ENCODE measurements around the gene AK4. TPM values are rescaled to one million over a fixed set of nuclear protein-coding genes. Genes with fewer than 3 reads are reported as not detected.

AK4 gene
- total RNA-seq, 1 donor from 2014 or later = 10.5 TPM

DNA sequence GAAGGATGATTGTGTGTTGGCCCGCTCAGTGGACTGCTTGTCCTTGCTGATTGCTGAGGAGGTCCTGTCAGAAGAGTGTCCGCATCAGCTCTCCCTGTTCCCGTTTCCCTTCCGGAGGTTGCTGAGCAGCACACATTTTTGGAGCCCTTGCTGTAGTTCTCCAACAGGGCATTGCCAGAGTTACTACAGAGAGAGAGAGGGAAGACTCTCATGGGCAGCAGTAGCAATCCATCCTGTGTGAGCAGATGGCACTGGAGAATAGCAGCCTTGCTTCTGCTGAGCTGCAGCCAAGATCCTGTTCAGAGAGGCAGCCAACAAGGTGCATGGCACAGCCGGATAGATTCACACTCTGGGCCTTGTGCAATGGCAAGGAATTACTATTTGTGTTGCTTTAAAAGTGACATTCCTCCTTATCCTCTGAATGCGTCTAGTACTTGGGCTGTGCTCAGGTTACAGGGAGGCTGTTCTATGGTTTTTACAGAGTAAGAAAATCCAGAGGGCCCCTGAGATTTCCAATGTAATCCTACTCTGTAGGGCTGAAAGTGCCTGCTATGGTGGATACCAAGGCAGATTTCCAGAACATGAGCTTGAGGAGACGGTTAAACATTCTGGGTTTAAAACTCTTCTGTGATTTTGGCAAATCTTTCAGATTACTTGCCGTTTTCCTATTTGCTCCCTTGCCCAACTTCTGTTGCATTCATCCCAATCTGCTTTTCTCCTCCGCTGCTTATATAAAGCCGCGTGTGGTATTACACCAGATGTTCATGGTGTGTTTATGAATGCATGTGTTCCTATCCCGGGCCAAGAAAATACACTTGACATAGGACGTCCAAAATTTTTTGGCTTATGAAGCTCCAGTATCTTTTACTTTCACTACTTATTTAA lies 27.4 kb downstream of the AK4 start:
- no peak for DNase-seq (ENCODE audit: low read depth, low spot score)
- H3K4me3 Mint-ChIP-seq = no peak overlapping the region
- H3K27me3 Mint-ChIP-seq (ENCODE audit: low read depth) = no peaks in the 10 kb centered on the region
- no peaks in the 10 kb centered on the region for H3K9me3 Mint-ChIP-seq
- H3K4me1 Mint-ChIP-seq = peaks cover 10% of the 10 kb centered on the region
- no peaks in the 10 kb centered on the region for H3K36me3 Mint-ChIP-seq (ENCODE audit: low read depth)
- no peak overlapping the region for H3K27ac Mint-ChIP-seq (ENCODE audit: unreplicated experiment)
- TF ChIP-seq, protein P1, sequence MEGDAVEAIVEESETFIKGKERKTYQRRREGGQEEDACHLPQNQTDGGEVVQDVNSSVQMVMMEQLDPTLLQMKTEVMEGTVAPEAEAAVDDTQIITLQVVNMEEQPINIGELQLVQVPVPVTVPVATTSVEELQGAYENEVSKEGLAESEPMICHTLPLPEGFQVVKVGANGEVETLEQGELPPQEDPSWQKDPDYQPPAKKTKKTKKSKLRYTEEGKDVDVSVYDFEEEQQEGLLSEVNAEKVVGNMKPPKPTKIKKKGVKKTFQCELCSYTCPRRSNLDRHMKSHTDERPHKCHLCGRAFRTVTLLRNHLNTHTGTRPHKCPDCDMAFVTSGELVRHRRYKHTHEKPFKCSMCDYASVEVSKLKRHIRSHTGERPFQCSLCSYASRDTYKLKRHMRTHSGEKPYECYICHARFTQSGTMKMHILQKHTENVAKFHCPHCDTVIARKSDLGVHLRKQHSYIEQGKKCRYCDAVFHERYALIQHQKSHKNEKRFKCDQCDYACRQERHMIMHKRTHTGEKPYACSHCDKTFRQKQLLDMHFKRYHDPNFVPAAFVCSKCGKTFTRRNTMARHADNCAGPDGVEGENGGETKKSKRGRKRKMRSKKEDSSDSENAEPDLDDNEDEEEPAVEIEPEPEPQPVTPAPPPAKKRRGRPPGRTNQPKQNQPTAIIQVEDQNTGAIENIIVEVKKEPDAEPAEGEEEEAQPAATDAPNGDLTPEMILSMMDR (conservative IDR thresholded peaks at IDR 0.05) = no peak

DNA sequence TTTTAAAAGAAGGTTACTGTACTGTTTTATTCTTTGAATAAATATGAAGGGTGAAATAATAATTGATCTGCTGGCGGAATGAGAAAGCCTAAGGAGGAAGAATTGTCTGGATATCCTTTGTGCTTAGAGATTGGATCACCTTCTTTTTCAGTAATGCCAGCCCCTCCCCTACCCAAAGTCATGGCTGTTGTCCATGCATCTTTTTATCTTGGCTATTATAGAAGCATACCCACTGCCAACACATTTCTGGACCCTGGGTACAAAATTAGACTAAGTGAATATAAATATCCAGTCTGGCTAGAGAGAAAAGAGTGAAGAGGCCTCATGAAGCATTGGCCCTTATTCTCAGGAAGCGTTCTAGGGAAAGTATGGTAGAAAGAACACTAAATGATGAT lies 28.1 kb downstream of the AK4 start:
- TF ChIP-seq, protein P1 (conservative IDR thresholded peaks at IDR 0.05) = no peak
- peaks cover 9% of the 10 kb centered on the region for H3K4me1 Mint-ChIP-seq

DNA sequence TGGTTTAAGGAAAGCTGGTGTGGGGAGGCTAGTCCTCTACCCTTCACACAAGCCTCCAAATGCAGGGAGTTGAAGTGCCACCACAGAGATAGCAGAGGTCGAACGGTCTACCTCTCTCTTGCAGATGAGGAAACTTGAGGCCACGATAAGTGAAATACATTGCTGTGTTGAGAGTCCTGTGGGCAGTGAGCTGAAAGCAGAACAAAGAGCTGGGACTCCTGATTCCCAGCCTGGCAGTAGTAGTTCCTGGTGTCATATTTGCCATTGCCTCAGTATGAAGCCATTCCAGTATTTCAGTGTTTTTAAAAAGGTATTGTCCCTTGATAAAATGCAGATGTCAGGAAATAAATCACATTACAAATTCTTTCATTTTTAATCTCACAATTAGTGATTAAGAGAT lies 28.6 kb downstream of the AK4 start:
- Mint-ChIP-seq H3K4me1 (peaks cover 9% of the 10 kb centered on the region), H3K27me3 (ENCODE audit: low read depth) (no peaks in the 10 kb centered on the region), H3K4me3 (no peak overlapping the region), H3K36me3 (ENCODE audit: low read depth) (no peaks in the 10 kb centered on the region), H3K27ac (ENCODE audit: unreplicated experiment) (no peak overlapping the region), H3K9me3 (no peaks in the 10 kb centered on the region)
- TF ChIP-seq, protein P1 (conservative IDR thresholded peaks at IDR 0.05) = no peak
- no peak for DNase-seq (ENCODE audit: low read depth, low spot score)

More for the DNA sequence above, 28.1 kb downstream of the AK4 start:
- no peaks in the 10 kb centered on the region for H3K27me3 Mint-ChIP-seq (ENCODE audit: low read depth)
- no peak overlapping the region for H3K27ac Mint-ChIP-seq (ENCODE audit: unreplicated experiment)
- H3K36me3 Mint-ChIP-seq (ENCODE audit: low read depth) = no peaks in the 10 kb centered on the region
- H3K9me3 Mint-ChIP-seq = no peaks in the 10 kb centered on the region
- no peak overlapping the region for H3K4me3 Mint-ChIP-seq
- DNase-seq (ENCODE audit: low read depth, low spot score) = no peak

DNA sequence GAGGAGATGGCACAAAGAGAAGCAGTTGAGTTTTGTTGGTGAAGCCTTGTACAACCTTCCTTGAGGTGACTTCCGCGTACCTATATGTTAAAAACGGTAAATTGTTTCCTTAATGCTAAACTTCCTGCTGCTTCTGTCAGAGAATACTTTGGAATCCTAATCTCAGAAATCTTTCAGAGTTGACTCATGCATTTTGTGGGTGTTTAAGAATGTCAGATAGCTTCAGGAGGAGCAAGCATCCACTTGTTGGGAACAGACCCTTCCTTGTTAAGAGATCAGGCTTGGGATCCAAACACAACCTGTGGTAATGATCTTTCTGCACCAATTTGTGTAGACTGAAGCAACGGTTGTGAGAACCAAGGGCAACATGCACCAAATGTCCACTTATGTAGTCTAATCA lies 29.5 kb downstream of the AK4 start:
- TF ChIP-seq, protein P1 (conservative IDR thresholded peaks at IDR 0.05) = no peak
- no peak overlapping the region for H3K27ac Mint-ChIP-seq (ENCODE audit: unreplicated experiment)
- peaks cover 5% of the 10 kb centered on the region for H3K4me1 Mint-ChIP-seq
- no peaks in the 10 kb centered on the region for H3K27me3 Mint-ChIP-seq (ENCODE audit: low read depth)
- no peaks in the 10 kb centered on the region for H3K9me3 Mint-ChIP-seq
- no peak overlapping the region for H3K4me3 Mint-ChIP-seq
- H3K36me3 Mint-ChIP-seq (ENCODE audit: low read depth) = no peaks in the 10 kb centered on the region
- DNase-seq (ENCODE audit: low read depth, low spot score) = no peak

DNA sequence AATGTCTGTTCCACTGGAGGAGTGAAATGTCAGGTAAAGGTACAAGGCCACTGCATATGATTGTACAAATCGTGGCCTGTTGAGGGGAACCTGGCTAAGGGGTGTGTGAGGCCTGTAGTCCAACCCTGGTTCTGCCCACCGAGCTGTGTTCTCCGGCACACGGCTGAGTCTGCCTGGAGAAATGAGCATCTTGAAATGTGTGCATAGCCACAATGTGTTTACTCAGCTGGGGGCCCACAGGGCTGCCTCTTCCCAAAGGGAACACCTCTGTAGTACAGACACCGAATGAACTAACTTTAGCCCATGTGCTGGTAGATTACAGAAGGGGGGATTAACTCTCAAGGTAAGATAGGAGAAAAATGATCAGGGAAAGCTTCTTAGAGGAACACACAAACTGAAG lies 30.2 kb downstream of the AK4 start:
- TF ChIP-seq, protein P1 (conservative IDR thresholded peaks at IDR 0.05) = no peak
- DNase-seq (ENCODE audit: low read depth, low spot score) = no peak
- Mint-ChIP-seq H3K27ac (ENCODE audit: unreplicated experiment) (no peak overlapping the region), H3K4me1 (peaks cover 4% of the 10 kb centered on the region), H3K36me3 (ENCODE audit: low read depth) (no peaks in the 10 kb centered on the region), H3K9me3 (no peaks in the 10 kb centered on the region), H3K27me3 (ENCODE audit: low read depth) (no peaks in the 10 kb centered on the region), H3K4me3 (no peak overlapping the region)

Data from neural crest cell (in vitro differentiated cells).